Astrocyte (in vitro differentiated cells and primary cell): ENCODE measurements around the gene LIN9.

Experiments
- EZH2 ChIP-seq: IDR thresholded peaks from 2 replicates; pipeline ENCODE4 v1.6.1; 2012; ENCODE audit warnings: mild to moderate bottlenecking, low read length, inconsistent platforms; ENCODE audit not compliant: insufficient read depth
- TF ChIP-seq, protein P1 (sequence below): IDR thresholded peaks from 2 replicates; pipeline ENCODE4 v1.5.1; 2011; ENCODE audit warnings: low read depth, mild to moderate bottlenecking, inconsistent platforms, low read length, moderate library complexity; ENCODE audit not compliant: insufficient read depth

DNA sequence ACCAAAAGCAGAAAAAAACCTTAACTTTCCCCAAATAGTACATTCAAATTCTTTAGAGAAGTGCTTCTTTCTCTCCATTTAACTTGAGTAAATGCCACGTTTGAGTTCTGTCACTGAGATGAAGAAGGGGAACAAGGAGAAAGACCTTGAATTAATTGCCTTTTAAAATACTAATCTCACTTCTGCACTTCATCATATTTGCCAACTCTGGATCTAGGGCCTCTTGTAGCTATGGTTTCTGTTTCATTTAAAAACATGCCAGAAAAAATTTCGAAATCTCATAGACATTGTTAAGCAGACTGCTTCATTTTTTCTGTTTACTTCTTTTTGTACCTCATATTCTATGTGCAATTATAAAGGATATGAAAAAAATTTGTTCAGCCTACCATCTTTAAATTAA, 60.9 kb downstream of the LIN9 start:
- TF ChIP-seq, protein P1, sequence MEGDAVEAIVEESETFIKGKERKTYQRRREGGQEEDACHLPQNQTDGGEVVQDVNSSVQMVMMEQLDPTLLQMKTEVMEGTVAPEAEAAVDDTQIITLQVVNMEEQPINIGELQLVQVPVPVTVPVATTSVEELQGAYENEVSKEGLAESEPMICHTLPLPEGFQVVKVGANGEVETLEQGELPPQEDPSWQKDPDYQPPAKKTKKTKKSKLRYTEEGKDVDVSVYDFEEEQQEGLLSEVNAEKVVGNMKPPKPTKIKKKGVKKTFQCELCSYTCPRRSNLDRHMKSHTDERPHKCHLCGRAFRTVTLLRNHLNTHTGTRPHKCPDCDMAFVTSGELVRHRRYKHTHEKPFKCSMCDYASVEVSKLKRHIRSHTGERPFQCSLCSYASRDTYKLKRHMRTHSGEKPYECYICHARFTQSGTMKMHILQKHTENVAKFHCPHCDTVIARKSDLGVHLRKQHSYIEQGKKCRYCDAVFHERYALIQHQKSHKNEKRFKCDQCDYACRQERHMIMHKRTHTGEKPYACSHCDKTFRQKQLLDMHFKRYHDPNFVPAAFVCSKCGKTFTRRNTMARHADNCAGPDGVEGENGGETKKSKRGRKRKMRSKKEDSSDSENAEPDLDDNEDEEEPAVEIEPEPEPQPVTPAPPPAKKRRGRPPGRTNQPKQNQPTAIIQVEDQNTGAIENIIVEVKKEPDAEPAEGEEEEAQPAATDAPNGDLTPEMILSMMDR: no peak
- TF ChIP-seq EZH2: no peak
